SJCRH30 (cell line): ENCODE measurements around the gene SLAIN1. TPM values are rescaled to one million over a fixed set of nuclear protein-coding genes. Genes with fewer than 3 reads are reported as not detected.

Experiments used
- DNase-seq, 2 experiments: peaks; one replicate each; pipeline ENCODE4 v3.0.0-alpha.2; 2015 to 2020
- H3K27ac ChIP-seq: fragments of 250-450 bp; sonication (Bioruptor Pico); 2 replicates; pipeline ENCODE4 v1.5.1; 2020; ENCODE audit warnings: mild to moderate bottlenecking, moderate library complexity
- H3K27me3 ChIP-seq: fragments of 250-450 bp; sonication (Bioruptor Pico); 2 replicates; pipeline ENCODE4 v1.5.1; 2020; ENCODE audit warnings: mild to moderate bottlenecking, moderate library complexity
- H3K36me3 ChIP-seq: fragments of 250-450 bp; sonication (Bioruptor Pico); 2 replicates; pipeline ENCODE4 v1.5.1; 2020; ENCODE audit warnings: mild to moderate bottlenecking, moderate library complexity
- H3K4me1 ChIP-seq: fragments of 250-450 bp; sonication (Bioruptor Pico); 2 replicates; pipeline ENCODE4 v1.5.1; 2020; ENCODE audit warnings: mild to moderate bottlenecking, moderate library complexity
- H3K4me3 ChIP-seq: fragments of 250-450 bp; sonication (Bioruptor Pico); 2 replicates; pipeline ENCODE4 v1.5.1; 2020; ENCODE audit warnings: mild to moderate bottlenecking, moderate library complexity
- H3K9me3 ChIP-seq: fragments of 250-450 bp; sonication (Bioruptor Pico); replicated peaks from 2 replicates; pipeline ENCODE4 v1.5.1; 2020; ENCODE audit warnings: mild to moderate bottlenecking, moderate library complexity
- total RNA-seq: library from RNA; depleted of rRNA; stranded (reverse); fragments of >200 nt; shearing (Covaris generic); gene quantifications from 2 replicates; pipeline ENCODE4 v1.2.3, GENCODE V29; 2014

Gene SLAIN1
- total RNA-seq, 1 experiment from 2014 or later, result 4.7 TPM

DNA sequence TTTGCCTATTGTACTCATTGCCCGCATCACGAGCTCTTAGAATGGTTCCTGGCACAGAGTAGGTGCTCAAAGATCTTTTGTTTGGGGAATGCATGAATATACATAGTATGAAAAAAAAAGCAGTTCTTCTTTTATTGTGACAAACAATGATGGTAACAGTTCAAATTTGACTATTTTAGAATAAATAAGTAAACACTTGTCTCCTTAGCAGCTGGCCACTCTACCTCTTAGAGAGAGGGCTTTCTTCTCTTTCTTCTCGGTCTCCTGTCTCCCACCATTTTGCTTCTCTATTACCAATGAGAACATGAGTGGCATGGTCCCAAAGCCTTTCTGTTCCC is 639 bp upstream of the SLAIN1 start:
- no peaks in the 10 kb centered on the region for H3K36me3 ChIP-seq
- no peaks in the 10 kb centered on the region for H3K9me3 ChIP-seq
- no peaks in the 10 kb centered on the region for H3K4me1 ChIP-seq
- DNase-seq, result no peak
- H3K4me3 ChIP-seq, result peak overlapping the region; percentile 81
- H3K27ac ChIP-seq, result no peak overlapping the region
- no peaks in the 10 kb centered on the region for H3K27me3 ChIP-seq

DNA sequence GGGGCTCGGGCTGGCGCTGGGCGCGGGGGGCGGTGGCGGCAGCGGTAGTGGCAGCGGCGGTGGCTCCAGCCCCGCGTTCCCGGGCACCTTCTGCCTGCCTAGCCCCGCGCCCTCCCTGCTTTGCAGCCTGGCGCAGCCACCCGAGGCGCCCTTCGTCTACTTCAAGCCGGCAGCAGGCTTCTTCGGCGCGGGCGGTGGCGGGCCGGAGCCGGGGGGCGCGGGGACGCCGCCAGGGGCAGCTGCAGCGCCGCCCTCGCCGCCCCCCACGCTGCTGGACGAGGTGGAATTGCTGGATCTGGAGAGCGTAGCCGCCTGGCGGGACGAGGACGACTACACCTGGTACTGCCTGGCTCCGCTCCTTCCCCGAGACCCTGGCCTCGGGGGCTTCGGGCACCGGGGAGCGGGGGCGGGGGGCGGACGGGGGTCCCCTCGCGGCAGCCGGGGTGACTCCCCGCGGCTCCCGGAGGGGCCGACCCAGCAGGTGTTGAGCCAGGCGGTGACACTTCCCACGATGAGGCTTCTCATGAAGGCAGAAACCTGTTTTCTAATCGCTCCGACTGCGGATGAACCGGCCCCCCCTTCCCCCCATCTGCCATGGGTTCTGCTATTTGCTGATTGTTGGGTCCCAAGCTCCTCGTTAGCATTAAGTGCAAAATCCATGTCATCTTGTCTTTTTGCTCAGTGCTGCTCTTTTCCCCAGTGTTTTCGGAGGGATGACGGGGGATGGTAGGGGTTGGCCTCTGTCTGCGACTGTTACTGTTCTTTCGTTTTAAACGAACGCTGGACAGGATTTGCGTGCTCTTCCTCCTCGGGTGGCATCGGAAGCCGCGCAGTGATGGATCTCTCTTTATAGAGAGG is 943 bp downstream of the SLAIN1 start:
- H3K36me3 ChIP-seq, result no peaks in the 10 kb centered on the region
- no peaks in the 10 kb centered on the region for H3K9me3 ChIP-seq
- H3K27me3 ChIP-seq, result no peaks in the 10 kb centered on the region
- DNase-seq, result peak; percentile 6 to 35
- no peaks in the 10 kb centered on the region for H3K4me1 ChIP-seq
- peak overlapping the region; percentile 81 for H3K4me3 ChIP-seq
- H3K27ac ChIP-seq, result no peak overlapping the region

DNA sequence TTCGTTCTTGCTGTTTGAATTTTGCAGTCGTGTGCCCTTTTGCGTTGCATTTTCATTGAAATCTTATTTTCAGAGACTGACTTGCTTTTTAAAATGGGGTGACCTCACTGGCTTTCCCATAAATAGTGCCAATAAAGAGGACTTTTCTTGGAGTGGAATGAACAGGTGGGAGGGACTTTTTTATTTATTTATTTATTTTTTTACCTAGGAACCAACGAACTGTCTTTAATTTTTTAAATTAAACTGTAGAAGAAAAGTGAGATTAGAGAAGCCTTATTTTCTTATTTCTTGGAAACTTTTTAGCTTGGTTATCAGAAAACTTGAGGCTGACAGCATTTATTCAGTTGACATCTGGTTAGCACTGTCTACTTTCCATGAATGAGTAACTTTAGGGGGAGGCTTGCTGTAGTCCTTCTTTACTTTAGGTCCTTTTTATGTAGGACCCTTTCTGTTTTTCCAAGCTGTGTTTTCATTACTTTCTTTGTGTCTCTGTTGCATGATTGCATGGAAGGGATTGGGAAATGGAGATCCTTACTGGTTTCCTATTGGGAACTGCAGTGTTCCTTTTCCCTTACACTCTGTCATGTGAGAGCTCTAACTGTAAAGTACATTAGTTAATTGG is 1.7 kb downstream of the SLAIN1 start:
- Histone ChIP-seq H3K9me3 (no peaks in the 10 kb centered on the region), H3K27me3 (no peaks in the 10 kb centered on the region), H3K4me1 (no peaks in the 10 kb centered on the region), H3K27ac (no peak overlapping the region), H3K36me3 (no peaks in the 10 kb centered on the region), H3K4me3 (peak overlapping the region; percentile 81)
- no peak for DNase-seq

DNA sequence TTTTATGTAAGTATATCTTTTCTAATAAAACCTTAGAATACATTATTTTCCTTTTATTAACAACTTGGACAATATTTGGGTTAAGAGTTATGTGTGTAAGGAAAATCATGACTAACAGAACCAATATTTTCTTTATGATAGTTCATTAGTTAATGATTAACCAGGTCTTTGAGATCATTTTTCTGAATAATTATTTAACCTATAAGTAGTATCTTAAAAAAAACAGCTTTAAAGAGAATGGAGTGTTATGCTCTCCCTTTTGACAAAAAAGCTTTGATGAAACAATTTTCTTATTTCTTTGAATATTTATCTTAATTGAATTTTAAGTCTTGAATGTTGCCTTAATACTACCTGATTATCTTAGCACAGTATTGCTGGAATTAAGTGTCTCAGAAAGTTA is 3.8 kb downstream of the SLAIN1 start:
- Histone ChIP-seq H3K36me3 (no peaks in the 10 kb centered on the region), H3K4me1 (no peaks in the 10 kb centered on the region), H3K4me3 (no peak overlapping the region), H3K27ac (no peak overlapping the region), H3K27me3 (no peaks in the 10 kb centered on the region), H3K9me3 (no peaks in the 10 kb centered on the region)
- no peak for DNase-seq

DNA sequence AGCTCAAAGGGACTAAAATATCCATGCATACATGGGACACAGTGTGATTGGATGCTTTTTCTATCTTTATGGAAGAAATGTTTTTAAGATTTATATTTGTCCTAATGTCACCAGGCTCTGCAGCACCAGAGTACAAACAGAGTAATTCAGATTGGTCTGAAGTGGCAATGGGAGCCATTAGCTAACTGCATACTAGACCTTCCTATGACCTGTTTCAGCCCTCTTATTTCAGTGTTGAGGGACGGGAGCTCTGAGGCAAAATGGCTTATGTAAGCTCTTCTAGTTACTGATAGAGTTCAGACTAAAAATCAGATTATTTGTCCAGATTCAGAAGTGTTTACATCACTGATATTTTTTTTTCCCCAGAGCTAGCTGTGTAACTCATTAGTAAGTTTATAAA is 4.9 kb downstream of the SLAIN1 start:
- H3K36me3 ChIP-seq, result no peaks in the 10 kb centered on the region
- H3K9me3 ChIP-seq, result no peaks in the 10 kb centered on the region
- H3K27ac ChIP-seq, result no peak overlapping the region
- no peak overlapping the region for H3K4me3 ChIP-seq
- H3K27me3 ChIP-seq, result no peaks in the 10 kb centered on the region
- no peaks in the 10 kb centered on the region for H3K4me1 ChIP-seq
- no peak for DNase-seq

DNA sequence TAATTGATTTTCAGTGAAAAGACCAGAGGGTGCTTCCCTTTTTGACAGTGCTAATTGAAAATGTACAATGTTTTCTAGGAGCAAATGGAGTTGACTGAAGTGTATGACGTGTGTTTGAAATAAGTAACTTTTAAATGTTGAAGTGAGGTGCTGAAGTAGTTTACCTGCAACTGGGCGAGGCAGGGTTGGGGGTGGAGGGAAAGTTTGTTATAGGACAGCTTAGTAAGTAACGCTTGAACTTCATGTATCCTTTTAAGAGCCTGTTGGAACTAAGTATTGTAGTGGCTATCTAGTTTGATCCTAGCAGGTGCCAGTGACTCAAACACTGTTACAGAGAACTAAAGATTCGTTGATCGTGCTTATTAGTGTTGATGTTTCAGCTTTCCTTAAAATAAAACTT is 5.9 kb downstream of the SLAIN1 start:
- no peak overlapping the region for H3K27ac ChIP-seq
- DNase-seq, result no peak
- no peaks in the 10 kb centered on the region for H3K4me1 ChIP-seq
- H3K27me3 ChIP-seq, result no peaks in the 10 kb centered on the region
- no peaks in the 10 kb centered on the region for H3K36me3 ChIP-seq
- H3K9me3 ChIP-seq, result no peaks in the 10 kb centered on the region
- no peak overlapping the region for H3K4me3 ChIP-seq

DNA sequence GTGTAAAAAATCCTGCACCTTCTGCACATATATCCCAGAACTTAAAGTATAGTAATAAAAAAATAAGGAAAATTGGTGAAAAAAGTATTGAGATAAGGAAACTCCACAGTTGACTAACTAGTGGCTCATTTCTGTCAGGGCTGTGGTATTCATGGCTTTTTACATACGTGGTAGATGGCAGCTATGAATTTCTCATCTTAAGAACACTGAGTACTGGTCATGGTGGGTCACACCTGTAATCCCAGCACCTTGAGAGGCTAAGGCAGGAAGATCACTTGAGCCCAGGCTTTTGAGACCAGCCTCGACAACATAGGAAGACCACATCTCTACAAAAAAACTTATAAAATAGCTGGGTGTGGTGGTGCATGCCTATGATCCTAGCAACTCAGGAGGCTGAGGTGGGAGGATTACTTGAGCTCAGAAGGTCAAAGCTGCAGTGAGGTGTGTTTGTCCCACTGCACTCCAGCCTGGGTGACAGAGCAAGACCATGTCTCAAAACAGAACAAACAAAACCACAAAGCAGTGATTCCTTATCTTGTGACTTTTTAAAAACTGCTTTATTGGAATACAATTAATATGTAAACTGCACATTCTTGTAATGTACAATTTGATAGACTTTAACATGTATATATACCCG is 16.8 kb downstream of the SLAIN1 start:
- Histone ChIP-seq H3K9me3 (no peaks in the 10 kb centered on the region), H3K4me1 (no peaks in the 10 kb centered on the region), H3K4me3 (no peak overlapping the region), H3K36me3 (no peaks in the 10 kb centered on the region), H3K27ac (no peak overlapping the region), H3K27me3 (no peaks in the 10 kb centered on the region)
- no peak for DNase-seq

DNA sequence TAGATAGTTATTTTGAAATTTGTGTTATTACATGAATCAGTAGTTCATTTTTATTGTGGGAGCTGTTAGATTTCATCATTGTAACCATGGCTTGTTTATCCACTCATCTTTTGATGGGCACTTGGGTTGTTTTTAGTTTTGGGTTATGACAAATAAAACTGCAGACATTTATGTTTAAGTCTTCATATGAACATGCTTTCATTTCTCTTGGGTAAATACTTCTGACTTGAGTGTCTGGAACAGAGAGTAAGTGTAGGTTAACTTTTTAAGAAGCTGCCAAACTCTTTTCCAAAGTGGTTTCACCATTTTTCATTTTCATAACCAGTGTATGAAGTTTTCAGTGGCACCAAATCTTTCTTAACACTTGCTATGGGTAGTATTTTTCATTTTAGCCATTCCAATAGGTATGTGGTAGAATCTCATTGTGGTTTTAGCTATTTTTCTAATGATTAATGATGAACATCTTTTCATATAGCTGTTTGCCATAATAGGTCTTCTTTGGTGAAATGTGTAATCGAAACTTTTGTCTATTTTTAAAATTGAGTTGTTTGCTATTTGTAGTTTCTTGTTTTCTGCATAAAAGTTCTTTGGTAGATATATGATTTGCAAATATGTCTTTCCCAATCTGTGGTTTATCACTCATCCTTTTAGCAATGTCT is 17.9 kb downstream of the SLAIN1 start:
- no peaks in the 10 kb centered on the region for H3K36me3 ChIP-seq
- H3K9me3 ChIP-seq, result no peaks in the 10 kb centered on the region
- H3K27ac ChIP-seq, result no peak overlapping the region
- DNase-seq, result no peak
- no peaks in the 10 kb centered on the region for H3K27me3 ChIP-seq
- H3K4me1 ChIP-seq, result no peaks in the 10 kb centered on the region
- H3K4me3 ChIP-seq, result no peak overlapping the region

DNA sequence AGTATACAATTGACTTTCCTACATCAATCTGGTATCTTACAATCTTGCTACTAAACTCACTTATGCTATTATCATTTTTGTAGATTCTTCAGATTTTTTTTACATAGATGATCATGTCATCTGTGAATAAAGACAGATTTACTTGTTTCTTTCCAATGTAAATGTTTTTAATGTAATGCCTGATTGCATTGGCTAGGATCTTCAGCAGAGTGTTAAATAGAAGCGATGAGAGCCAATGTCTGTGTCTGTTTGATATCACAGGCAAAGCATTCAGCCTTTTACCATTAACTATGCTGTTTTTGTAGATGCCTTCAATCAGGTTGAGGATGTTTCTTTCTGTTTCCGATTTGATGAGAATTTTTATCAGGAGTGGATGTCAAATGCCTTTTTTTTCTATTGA is 19.2 kb downstream of the SLAIN1 start:
- Histone ChIP-seq H3K27me3 (no peaks in the 10 kb centered on the region), H3K36me3 (no peaks in the 10 kb centered on the region), H3K4me1 (no peaks in the 10 kb centered on the region), H3K27ac (no peak overlapping the region), H3K4me3 (no peak overlapping the region), H3K9me3 (no peaks in the 10 kb centered on the region)
- DNase-seq, result no peak

DNA sequence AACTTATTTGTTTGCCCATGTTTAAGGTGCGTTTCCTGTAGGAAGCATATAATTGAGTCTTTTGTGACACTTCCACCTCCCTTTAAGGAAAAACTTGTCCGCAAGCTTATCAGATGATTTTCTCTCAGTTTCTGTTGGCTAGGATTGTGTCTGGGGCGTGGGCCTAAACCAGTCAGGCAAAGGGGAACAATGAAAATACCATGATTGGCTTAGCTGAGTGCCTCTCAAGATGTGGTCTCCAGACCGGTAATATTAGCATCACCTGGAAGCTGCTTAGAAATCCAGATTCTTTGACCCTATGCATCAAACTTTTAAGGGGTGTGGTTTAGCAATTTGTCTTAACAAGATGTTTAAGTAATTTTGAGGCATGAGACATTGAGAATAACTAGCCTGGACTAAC is 20.0 kb downstream of the SLAIN1 start:
- no peak overlapping the region for H3K4me3 ChIP-seq
- no peaks in the 10 kb centered on the region for H3K4me1 ChIP-seq
- H3K36me3 ChIP-seq, result no peaks in the 10 kb centered on the region
- no peaks in the 10 kb centered on the region for H3K9me3 ChIP-seq
- no peaks in the 10 kb centered on the region for H3K27me3 ChIP-seq
- no peak for DNase-seq
- no peak overlapping the region for H3K27ac ChIP-seq

DNA sequence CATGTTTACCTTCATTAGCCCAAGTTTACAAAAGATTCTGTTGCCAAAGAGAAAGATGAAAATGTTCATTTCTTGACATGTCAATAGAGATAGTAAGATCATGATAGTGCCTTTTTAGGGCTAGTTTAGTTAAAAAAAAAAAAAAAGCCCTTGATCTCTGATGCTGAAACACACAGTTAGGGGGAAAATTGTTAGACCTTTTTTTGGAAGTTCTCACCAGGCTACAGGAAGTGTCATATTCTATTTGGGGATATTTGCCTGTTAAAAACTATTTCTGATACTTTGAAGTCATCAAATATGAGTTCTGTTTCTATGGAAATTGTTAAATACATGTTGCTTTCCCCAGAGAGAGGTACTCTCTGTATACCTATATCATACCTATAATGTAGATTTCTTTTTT is 21.6 kb downstream of the SLAIN1 start:
- Histone ChIP-seq H3K27me3 (no peaks in the 10 kb centered on the region), H3K27ac (no peak overlapping the region), H3K9me3 (no peaks in the 10 kb centered on the region), H3K4me1 (no peaks in the 10 kb centered on the region), H3K36me3 (no peaks in the 10 kb centered on the region), H3K4me3 (no peak overlapping the region)
- DNase-seq, result no peak

DNA sequence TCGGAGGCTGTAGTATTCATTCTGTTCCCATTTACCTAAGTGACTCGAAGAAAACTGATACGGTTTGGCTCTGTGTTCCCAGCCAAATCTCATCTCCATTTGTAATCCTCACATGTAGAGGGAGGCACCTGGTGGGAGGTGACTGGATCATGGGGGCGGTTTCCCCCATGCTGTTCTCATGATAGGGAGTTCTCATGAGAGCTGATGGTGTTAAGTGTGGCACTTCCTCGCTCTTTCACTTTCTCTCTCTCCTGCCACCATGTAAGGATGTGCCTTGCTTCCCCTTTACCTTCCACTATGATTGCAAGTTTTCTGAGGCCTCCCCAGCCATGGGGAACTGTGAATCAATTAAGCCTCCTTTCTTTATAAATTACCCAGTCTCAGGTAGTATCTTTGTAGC is 23.5 kb downstream of the SLAIN1 start:
- Histone ChIP-seq H3K9me3 (no peaks in the 10 kb centered on the region), H3K27me3 (no peaks in the 10 kb centered on the region), H3K27ac (no peak overlapping the region), H3K36me3 (no peaks in the 10 kb centered on the region), H3K4me1 (no peaks in the 10 kb centered on the region), H3K4me3 (no peak overlapping the region)
- no peak for DNase-seq

DNA sequence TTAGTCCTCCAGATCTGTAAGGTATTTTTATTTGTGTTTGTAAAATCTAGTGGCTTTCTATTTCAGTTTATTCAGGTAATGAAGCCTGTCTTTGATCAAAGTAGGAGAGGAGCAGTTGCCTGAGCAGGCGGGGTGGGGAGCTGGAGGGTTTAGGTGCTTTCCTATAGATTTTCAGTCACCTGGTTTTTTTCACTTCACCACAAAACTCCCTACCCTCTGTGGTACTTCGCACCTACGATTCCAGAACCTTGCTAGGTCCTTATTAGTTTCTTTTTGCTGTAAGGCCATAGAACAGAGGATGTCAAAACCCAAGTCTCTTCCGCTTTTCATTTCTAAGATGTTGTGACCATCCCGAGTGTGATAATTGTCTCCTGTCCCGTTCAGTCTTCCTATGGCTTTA is 26.6 kb downstream of the SLAIN1 start:
- DNase-seq, result no peak
- no peaks in the 10 kb centered on the region for H3K36me3 ChIP-seq

DNA sequence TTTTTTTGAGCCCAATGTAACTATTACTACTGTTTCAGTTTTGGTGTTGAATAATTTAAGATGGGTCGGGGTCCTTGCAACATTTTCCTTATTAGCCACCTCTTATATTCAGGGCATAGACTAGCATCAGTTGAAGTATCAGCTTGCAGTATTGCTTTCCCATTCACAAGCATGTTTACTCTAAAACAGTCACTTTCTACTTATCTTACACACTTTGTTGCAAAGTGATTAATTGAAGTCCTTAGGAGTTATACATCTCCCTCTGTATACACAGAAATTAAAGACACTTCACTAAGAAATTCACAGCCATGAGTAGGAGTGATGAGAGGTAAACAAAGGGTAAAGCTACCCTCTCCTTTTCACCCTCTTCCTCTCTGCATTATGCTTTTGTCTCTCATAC is 27.6 kb downstream of the SLAIN1 start:
- H3K9me3 ChIP-seq, result no peaks in the 10 kb centered on the region
- DNase-seq, result no peak
- H3K4me3 ChIP-seq, result no peak overlapping the region
- peaks cover 12% of the 10 kb centered on the region for H3K4me1 ChIP-seq
- H3K27ac ChIP-seq, result no peak overlapping the region
- no peaks in the 10 kb centered on the region for H3K36me3 ChIP-seq
- H3K27me3 ChIP-seq, result no peaks in the 10 kb centered on the region

More for the DNA sequence above, 26.6 kb downstream of the SLAIN1 start:
- Histone ChIP-seq H3K9me3 (no peaks in the 10 kb centered on the region), H3K27ac (no peak overlapping the region), H3K4me1 (peaks cover 12% of the 10 kb centered on the region), H3K4me3 (no peak overlapping the region), H3K27me3 (no peaks in the 10 kb centered on the region)
